ENCODE data around the gene SPRR2F. TPM values are rescaled to one million over a fixed set of nuclear protein-coding genes. Genes with fewer than 3 reads are reported as not detected.
A peak's percentile ranks its signal among the peaks of the same experiment; 100 is the strongest.

SPRR2F gene
- total RNA-seq, 2 donors from 2014 or later, result not detected

GRCh38 chr1:153071511-153071910 lies 41.8 kb downstream of the SPRR2F start, which contains the start of gene SPRR2B:
Gene SPRR2B (minus strand): TSS chr1:153071611. CDS start chr1:153070839, 772 bp downstream.
- H3K36me3 ChIP-seq (ENCODE audit: control insufficient read depth, insufficient read depth, low read length), result no peaks in the 10 kb centered on the region
- no peaks in the 10 kb centered on the region for H3K27me3 ChIP-seq (ENCODE audit: control insufficient read depth, insufficient read depth, low read length, poor library complexity, severe bottlenecking)
- no peak within 1 kb of the TSS for H3K4me3 ChIP-seq (ENCODE audit: low read length)
- WGBS, 2 experiments (ENCODE audit: insufficient coverage in 1 of 2, insufficient read length in 1 of 2), result 34% methylated on average over 2 of the region's 2 CpGs; no CpG with 5 or more reads in 1 of the 2 experiments
- no peaks in the 10 kb centered on the region for H3K9me3 Mint-ChIP-seq
- no peaks in the 10 kb centered on the region for H3K4me1 ChIP-seq (ENCODE audit: control insufficient read depth, insufficient read depth, low read length)
- no peak within 1 kb of the TSS for H3K27ac ChIP-seq (ENCODE audit: low read depth, low read length)
- no peak for TF ChIP-seq CTCF (conservative IDR thresholded peaks at IDR 0.05)
- no peak within 1 kb of the TSS for H3K9ac ChIP-seq (ENCODE audit: extremely low read depth, low read length, poor library complexity, severe bottlenecking)
- H3K27me3 Mint-ChIP-seq (ENCODE audit: insufficient read depth), result no peaks in the 10 kb centered on the region
- no peak within 1 kb of the TSS for H3K4me3 Mint-ChIP-seq
- no peaks in the 10 kb centered on the region for H3K36me3 Mint-ChIP-seq (ENCODE audit: low read depth)
- no peaks in the 10 kb centered on the region for H3K9me3 ChIP-seq (ENCODE audit: control insufficient read depth, low read length)
- H3K4me1 Mint-ChIP-seq, result no peaks in the 10 kb centered on the region
- no peak for DNase-seq
- H3K27ac Mint-ChIP-seq, result no peak within 1 kb of the TSS

GRCh38 chr1:153070243-153070642 lies 43.1 kb downstream of the SPRR2F start:
- Histone ChIP-seq H3K4me3 (ENCODE audit: low read length) (no peak overlapping the region), H3K27ac (ENCODE audit: low read depth, low read length) (no peak overlapping the region), H3K9ac (ENCODE audit: extremely low read depth, low read length, poor library complexity, severe bottlenecking) (no peak overlapping the region), H3K4me1 (ENCODE audit: control insufficient read depth, insufficient read depth, low read length) (no peaks in the 10 kb centered on the region), H3K27me3 (ENCODE audit: control insufficient read depth, insufficient read depth, low read length, poor library complexity, severe bottlenecking) (no peaks in the 10 kb centered on the region), H3K9me3 (ENCODE audit: control insufficient read depth, low read length) (no peaks in the 10 kb centered on the region), H3K36me3 (ENCODE audit: control insufficient read depth, insufficient read depth, low read length) (no peaks in the 10 kb centered on the region)
- DNase-seq, result no peak
- no peaks in the 10 kb centered on the region for H3K4me1 Mint-ChIP-seq
- peaks cover 4% of the 10 kb centered on the region for H3K27me3 Mint-ChIP-seq (ENCODE audit: insufficient read depth)
- peak; percentile 43 for TF ChIP-seq CTCF (conservative IDR thresholded peaks at IDR 0.05)
- no peaks in the 10 kb centered on the region for H3K9me3 Mint-ChIP-seq
- no peaks in the 10 kb centered on the region for H3K36me3 Mint-ChIP-seq (ENCODE audit: low read depth)
- 63% methylated on average over 1 of the region's 2 CpGs; no CpG with 5 or more reads in 1 of the 2 experiments for WGBS, 2 experiments (ENCODE audit: insufficient coverage in 1 of 2, insufficient read length in 1 of 2)
- H3K4me3 Mint-ChIP-seq, result no peak overlapping the region
- no peak overlapping the region for H3K27ac Mint-ChIP-seq

Other genes with a start within 250 kb of the SPRR2F start
- gene SMCP, start 235.2 kb downstream of the SPRR2F start, total RNA-seq, result not detected
- not detected for gene IVL, start 205.0 kb downstream of the SPRR2F start, total RNA-seq
- gene SPRR5, start 166.3 kb downstream of the SPRR2F start, total RNA-seq, result not detected
- gene SPRR4, start 142.9 kb downstream of the SPRR2F start, total RNA-seq, result not detected
- gene SPRR1A, start 129.4 kb downstream of the SPRR2F start, total RNA-seq, result not detected
- not detected for gene SPRR3, start 111.8 kb downstream of the SPRR2F start, total RNA-seq
- gene SPRR1B, start 82.3 kb downstream of the SPRR2F start, total RNA-seq, result not detected
- under 1 TPM in 1 of 2 donors, not detected in 1; 0.42 TPM for gene SPRR2D, start 72.4 kb downstream of the SPRR2F start, total RNA-seq
- not detected for gene SPRR2A, start 56.0 kb downstream of the SPRR2F start, total RNA-seq
- not detected for gene SPRR2B, start 41.9 kb downstream of the SPRR2F start, total RNA-seq
- not detected for gene SPRR2E, start 19.0 kb downstream of the SPRR2F start, total RNA-seq
- not detected for gene SPRR2G, start 37.4 kb upstream of the SPRR2F start, total RNA-seq
- not detected for gene LELP1, start 89.9 kb upstream of the SPRR2F start, total RNA-seq
- not detected for gene PRR9, start 104.1 kb upstream of the SPRR2F start, total RNA-seq
- not detected for gene LORICRIN, start 146.2 kb upstream of the SPRR2F start, total RNA-seq
- not detected for gene PGLYRP3, start 199.4 kb upstream of the SPRR2F start, total RNA-seq
- gene PGLYRP4, start 235.3 kb upstream of the SPRR2F start, total RNA-seq, result not detected
- gene S100A9, start 244.3 kb upstream of the SPRR2F start, total RNA-seq, result not detected

Measured in endodermal cell (in vitro differentiated cells).